ENCODE results near the gene TBC1D22B. TPM values are rescaled to one million over a fixed set of nuclear protein-coding genes. Genes with fewer than 3 reads are reported as not detected.
"Not testable (repeated sequence)": the region's sequence is repeated elsewhere in the genome, so short reads cannot be mapped to it uniquely, and the experiment has no call there.

Gene TBC1D22B
- total RNA-seq, 1 experiment from 2014 or later: 5.9 TPM

DNA sequence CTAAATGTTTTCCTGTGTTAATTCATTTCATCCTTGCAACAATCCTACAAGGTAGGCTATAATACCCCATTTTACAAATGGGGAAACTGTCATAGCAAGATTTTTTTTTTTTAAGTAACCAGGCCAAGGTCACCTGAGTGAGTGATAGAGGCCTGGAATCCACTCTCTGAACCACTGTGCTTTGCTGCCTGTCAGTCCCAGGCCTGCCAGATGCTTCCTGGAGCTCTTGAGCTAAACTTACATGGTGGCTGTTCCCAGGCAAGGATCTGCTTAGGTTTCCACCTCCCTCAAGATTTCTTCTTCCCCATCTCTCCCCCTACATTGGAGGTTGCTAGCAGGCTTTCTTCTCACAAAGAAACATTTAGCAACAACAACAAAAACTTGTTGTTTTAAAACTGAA is 63.5 kb downstream of the TBC1D22B start:
- no peak for DNase-seq (ENCODE audit: low read depth)

DNA sequence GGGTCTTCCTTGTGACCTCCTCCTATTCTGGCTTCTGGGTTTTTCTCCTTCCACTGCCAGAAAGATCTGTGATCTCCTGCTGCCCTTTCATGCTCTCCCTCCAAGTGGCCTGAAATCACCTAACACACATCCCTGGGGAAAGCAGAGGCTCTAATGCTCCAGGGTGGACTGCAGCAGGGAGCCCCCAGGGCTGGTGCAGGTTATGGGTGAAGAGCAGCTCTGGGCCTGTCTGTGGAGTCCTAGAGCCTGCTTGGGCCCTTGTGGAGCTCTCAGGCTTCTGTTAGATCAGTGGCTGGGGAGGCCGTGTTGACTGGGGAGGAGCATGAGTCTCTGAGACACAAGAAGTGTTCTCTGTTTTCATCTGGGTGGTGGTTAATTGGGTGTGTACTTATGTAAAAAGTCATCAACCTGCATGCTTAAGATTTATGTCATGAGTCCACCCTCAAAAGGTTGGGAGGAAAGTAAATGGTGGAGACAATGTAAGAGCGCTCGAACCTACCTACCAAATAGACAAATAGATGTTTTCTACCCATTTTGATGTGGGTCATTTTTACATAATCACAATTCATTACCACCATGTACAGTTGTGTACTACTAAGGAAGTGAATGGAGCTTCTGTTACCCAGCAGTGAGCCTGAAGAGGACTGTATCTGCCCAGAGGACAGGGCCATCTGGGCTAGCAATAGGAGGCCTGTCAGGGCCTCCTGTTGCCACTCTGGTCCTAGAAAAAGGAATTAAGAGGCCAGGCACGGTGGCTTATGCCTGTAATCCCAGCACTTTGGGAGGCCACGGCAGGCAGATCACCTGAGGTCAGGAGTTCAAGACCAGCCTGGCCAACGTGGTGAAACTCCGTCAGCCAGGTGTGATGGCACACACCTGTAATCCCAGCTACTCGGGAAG is 64.2 kb downstream of the TBC1D22B start:
- no peak for DNase-seq (ENCODE audit: low read depth)

DNA sequence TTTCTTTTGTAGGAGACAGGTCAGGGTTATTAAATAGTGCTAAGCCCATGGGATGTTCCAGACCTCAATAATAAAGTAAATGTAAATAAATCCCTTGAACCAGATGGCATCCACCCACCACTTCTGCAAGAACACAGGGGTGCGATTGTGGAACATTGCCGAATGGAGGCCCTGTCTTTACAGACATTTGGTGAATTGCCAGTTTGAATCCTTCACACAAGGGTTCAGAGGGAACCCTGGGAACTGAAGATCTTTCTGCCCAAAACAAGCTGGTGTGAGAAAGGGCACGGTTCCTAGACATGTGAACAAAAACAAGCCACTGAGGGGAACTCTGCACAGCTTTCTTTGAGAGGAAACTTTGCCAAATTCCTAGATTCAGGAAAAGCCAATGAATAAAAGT is 66.0 kb downstream of the TBC1D22B start:
- DNase-seq (ENCODE audit: low read depth): peak; percentile 12

DNA sequence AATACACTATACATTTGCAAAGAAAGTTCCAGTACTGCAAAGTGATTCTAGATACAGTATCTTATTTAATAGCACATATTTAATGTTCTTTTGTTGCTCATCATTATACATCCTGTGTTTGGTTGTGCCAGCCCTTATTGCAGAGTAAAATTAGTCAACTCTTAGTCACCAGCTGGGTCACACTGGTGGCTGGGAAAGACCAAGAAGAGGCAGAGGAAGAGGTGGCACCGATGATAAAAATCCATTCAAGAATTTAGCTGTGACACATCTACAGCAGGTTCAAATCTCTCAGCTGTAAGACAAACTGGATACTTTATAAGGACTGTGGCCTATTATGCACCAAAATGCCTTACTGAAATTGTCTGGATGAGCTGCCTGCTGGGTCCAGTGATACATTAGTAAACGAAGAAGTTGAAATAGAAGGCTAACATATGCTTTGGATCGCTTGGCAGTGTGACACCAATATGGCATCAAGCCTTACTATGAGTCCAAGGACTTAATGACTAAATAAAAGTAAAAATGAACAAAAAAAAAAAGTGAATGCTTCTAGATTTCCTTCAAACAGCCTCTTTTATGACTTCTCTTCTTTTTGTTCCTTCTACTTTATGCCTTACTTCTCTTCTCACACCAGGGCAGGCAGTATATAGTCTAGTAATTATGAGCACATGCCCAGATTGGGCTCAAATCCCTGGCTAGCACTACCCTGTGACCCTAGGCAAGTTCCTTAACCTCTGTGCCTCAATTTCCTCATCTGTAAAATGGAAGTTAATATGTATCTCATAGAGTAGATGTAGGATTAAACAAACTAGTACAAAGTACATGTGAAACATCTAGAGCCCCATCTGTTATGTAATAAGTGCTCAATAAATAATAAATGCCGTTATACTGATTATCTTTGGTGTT is 66.8 kb downstream of the TBC1D22B start:
- DNase-seq (ENCODE audit: low read depth): peak; percentile 69

DNA sequence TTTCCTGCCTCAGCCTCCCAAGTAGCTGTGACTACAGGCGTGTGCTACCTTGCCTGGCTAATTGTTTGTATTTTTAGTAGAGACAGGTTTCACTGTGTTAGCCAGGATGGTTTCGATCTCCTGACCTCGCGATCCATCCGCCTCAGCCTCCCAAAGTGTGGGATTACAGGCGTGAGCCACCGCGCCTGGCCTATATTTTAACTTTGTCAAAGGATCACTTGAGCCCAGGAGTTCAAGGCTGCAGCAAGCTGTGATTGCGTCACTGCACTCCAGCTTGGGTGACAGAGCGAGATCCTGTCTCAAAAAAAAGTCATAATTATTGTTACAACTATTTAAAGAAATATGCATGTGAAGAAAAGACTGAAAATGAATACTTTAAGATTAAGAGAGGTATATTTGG is 72.8 kb downstream of the TBC1D22B start:
- DNase-seq (ENCODE audit: low read depth): not testable (repeated sequence)

DNA sequence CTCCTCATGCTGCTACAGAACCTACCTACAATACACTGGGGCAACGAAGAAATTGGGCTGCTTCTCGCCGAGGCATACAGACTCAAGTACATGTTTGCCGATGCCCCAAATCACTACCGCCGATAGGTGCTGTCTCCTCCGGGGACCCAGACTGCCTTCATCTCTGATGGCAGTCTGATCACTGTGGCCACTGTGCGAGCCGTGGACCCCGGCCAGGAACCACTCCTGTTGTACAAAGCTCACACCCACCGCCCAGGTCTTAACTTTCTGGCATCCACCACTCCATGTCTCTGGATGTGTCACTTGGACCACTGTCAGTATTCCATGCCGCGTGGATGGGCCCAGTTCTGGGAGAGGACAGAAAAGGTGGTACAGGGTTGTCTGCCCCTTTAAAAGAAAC is 73.5 kb downstream of the TBC1D22B start:
- DNase-seq (ENCODE audit: low read depth): no peak

DNA sequence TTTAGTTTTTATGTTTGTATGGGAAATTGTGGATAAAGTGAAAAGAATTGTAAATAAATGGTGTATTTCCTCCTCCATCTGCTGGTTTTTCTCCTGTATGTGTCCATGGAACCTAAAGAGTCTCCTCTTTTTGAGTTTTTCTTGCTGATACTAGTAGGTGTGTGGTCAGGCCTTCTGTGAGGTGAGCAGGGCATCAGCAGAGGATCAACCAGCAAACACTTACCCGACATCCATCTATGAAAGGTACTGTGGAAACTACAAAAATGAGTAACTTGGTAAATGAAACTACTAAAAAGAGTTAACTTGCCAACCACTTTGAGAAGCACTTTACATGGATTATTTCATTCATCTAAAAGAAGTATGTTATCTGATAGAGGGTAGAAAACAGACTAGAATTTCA is 75.3 kb downstream of the TBC1D22B start:
- DNase-seq (ENCODE audit: low read depth): no peak

DNA sequence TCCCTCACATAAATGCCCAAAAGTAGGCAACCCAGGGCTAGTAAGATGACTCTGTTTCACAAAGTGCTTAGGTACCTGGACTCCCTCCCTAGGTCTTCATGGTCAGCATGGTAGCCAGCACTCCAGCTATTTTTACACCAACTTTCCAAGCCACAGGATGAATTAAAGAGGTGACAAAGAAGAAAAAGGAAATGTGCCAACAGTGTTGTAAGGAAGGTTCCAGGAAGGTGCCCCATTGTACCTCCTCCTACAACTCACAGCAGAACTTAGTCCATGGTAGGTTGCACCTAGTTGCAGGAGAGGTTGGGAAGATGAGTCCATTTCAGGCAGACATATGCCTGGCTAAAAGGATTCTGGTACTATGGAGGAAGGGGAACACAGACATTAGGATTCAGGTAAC is 76.5 kb downstream of the TBC1D22B start:
- no peak for DNase-seq (ENCODE audit: low read depth)

DNA sequence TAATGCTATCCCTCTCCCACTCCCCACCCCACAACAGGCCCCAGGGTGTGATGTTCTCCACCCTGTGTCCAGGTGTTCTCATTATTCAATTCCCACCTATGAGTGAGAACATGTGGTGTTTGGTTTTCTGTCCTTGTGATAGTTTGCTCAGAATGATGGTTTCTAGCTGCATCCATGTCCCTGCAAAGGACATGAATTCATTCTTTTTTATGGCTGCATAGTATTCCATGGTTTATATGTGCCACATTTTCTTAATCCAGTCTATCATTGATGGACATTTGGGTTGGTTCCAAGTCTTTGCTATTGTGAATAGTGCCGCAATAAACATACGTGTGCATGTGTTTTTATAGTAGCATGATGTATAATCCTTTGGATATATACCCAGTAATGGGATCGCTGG is 80.7 kb downstream of the TBC1D22B start:
- not testable (repeated sequence) for DNase-seq (ENCODE audit: low read depth)

DNA sequence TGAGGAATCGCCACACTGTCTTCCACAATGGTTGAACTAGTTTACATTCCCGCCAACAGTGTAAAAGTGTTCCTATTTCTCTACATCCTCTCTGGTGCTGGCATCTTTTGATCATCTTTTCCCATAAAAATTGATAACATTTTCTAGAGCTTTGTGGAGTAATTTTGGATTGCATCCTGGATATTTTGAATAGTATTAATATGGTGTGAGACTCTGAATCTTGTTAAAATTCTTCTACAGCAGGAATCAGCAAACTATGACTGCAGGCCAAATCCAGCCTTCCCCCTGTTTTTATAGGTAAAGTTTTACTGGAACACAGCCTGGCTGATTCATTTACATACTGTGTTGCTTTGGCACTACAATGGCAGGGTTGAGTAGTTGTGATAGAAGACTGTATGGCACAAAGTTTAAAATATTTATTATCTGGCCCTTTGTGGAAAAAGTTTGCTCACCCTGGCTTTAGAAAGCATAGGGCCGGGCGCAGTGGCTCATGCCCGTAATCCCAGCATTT is 81.2 kb downstream of the TBC1D22B start:
- DNase-seq (ENCODE audit: low read depth): no peak

DNA sequence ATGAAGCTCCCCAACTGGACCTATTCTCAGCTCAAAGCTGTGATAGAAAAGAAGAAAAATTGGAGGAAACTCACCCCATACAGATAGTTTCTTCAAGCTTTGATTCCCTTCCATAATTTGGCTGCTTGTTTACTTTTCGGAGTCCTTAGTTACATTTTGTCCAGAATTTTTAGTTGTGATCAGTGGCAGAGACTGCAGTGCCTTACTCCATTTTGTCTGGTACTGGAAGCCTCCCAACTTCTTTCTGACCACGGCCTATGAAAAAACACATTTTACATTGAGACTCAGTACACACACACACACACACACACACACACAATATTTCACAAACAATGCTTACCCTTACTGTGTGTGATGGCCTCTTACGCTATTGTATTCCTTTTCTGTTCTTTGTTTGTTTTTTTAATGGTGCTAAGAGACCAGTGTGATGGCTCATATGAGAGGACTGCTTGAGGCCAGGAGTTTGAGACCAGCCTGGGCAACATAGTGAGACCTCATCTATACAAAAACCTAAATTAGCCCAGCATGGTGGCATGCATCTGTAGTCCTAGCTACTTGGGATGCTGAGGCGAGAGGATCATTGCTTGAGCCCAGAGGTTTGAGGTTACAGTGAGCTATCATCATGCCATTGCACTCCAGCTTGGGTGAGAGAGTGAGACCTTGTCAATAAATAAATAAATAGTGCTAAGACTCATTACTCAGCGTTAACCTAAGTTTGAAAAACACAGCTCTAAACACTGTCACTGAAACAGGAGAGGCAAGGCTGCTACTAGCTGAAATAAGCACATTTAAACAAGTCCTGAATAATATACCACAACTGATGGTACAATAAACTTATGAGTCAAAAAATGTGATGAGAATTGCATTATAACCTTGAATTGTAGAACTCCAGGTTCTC is 82.4 kb downstream of the TBC1D22B start:
- no peak for DNase-seq (ENCODE audit: low read depth)

DNA sequence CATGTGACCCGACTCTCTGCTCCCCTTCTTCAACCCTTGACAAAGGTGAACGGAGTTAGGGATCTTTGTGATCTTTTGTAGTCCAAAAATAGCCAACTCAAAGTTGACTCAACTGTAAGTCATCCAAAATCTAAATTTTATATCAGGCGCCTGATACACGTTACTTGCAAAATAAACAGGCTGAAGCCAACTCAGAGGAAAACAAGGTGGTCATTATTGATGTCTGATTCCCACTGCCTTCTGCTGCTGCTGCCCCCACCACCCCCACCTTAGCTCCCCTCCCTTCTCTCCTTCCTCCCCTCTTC is 83.0 kb downstream of the TBC1D22B start:
- DNase-seq (ENCODE audit: low read depth): no peak

DNA sequence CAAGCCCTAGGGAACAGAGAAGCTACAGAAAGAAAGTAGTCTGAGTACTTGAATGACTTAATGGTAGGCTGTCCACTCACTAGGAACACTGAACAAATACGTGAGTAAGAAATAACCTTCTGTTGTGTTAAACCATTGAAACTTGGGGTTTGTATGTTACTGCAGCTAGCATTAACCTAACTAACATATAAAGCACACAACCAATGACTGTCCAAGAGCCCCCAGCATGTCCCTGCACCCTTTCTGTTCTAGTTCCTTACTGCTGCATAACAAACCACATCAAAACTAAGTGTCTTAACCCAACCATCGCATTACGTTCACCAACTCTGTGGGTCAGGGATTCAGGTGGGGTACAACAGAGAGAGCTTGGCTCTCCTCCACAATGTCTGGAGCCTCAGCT is 85.7 kb downstream of the TBC1D22B start:
- DNase-seq (ENCODE audit: low read depth): no peak

DNA sequence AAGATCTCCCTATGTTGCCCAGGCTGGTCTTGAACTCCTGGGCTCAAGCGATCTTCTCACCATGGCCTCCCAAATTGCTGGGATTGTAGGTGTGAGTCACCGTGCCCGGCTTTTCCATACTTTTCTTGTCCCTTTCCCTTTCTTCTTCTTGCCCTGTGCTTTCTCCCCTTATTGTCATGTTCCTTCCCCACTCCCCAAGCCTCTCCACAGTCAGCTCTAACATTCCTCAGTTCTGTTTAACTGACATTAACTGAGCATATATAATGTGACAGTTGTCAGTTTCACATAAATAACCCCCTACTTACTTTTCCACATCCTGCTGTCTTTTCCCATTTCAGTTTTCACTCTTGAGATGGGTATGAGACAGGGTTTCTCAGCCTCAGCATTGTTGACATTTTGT is 86.7 kb downstream of the TBC1D22B start:
- no peak for DNase-seq (ENCODE audit: low read depth)

DNA sequence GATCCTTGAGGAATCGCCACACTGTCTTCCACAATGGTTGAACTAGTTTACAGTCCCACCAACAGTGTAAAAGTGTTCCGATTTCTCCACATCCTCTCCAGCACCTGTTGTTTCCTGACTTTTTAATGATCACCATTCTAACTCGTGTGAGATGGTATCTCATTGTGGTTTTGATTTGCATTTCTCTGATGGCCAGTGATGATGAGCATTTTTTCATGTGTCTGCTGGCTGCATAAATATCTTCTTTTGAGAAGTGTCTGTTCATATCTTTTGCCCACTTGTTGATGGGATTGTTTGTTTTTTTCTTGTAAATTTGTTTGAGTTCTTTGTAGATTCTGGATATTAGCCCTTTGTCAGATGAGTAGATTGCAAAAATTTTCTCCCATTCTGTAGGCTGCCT is 88.2 kb downstream of the TBC1D22B start:
- DNase-seq (ENCODE audit: low read depth): not testable (repeated sequence)

DNA sequence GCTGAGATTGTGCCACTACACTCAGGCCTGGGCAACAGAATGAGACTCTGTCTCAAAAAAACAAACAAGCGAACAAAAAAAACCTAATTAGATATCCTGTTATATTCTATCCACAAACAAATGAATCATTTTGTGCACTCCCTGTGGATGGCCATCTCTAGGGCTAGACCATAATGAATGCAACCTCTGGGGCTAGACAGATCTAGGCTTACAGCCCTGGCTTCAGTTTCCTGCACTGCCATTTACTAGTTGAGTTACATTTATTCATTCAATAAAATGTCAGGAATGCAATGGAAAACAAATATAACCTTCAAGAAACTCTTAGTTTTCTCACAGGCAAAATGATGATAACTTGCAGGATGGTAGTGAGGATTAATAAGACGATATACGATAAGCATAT is 89.6 kb downstream of the TBC1D22B start:
- DNase-seq (ENCODE audit: low read depth): no peak

DNA sequence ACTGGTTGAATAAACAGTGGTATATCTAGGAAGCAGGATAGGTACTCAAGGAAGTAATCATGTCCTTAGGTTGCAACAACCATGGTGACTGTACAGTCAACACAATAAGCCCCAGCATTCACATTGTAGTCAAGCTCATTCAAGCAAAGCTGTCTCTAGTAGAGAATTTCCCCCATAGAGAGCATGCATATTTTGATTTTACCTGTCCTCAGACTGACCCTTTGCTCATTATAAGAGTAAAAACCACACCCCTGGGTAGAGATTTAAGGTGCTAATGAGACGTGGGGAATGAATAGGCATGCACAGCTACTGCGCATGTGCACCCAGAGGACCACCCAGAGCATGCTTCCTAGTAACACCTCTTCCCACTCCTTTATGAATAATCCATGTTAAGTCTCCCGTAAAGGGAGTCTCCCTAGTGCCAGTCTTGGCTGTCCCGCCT is 90.1 kb downstream of the TBC1D22B start:
- DNase-seq (ENCODE audit: low read depth): no peak

DNA sequence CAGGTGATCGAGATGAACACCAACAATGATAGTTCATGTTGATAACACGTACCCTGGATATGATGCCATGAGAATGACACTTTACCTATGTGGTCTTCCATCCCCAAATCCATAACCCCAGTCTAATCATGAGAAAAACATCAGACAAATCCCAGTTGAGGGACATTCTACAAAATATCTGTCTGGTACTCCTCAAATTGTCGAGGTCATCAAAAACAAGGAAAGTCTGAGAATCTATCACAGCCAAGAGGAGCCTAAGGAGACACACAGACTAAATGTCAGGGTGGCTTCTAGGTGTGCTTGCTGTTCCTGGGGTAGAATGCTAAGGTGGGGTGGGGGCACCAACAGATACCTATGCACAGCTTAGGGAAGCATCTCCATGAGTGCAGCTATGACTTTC is 93.5 kb downstream of the TBC1D22B start:
- no peak for DNase-seq (ENCODE audit: low read depth)

DNA sequence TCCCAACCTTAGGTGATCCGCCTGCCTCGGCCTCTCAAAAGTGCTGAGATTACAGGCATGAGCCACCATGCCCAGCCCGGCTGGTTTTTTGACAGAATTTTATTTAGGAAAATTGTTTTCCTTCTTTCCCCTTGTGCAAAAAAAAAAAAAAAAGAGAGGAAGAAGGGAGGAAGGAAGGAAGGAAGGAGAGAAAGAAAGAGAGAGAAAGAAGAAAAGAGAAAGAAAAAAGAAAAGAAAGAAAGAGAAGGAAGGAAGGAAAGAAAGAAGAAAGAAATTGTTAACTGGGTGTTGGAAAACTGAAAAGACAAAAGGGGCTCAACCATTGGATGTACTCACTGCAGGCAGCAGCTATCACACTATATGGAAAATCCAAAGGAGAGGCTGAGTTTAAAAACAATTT is 94.8 kb downstream of the TBC1D22B start:
- DNase-seq (ENCODE audit: low read depth): no peak

DNA sequence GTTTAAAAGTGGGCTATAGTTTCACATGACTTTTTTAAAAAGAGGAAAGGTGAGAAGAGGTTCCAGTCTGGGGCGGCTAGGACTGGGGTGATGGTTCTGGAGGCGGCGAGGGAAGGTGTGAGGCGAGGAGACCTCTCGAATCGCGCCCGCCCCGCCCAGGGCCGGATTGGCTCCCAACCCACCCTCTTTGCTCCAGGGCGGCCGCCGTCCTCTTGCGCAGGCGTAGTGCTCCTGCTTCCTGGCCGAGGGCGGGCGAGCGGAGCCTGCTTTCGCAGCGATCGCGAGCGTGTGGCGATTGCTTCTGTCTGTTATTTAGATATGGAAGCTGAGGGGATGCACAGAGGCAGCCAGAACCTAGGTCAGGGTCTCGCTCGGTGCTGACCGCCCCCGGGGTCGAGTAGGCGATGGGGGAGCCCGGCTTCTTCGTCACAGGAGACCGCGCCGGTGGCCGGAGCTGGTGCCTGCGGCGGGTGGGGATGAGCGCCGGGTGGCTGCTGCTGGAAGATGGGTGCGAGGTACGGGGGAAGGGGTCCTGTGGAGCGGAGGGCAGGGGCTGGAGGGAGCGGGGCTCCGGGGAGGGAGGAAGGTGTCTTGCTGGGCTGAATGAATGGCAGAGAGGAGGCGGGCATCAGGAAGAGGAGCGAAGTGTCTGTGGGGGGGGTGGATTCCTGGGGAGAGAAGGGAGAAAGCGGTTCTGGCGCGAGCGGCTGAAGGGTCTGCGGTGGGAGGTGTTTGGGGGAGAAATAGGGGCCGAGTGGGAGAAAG is 96.4 kb downstream of the TBC1D22B start, which contains the start of gene RNF8:
RNF8 (plus strand) TSS at position 223 of the 765 bp plus-strand sequence; CDS start at position 405, 182 bp downstream.
- peak; percentile 79 for DNase-seq (ENCODE audit: low read depth)
